Measurements from ENCODE around the gene FNBP1.
"Not testable (repeated sequence)": the region's sequence is repeated elsewhere in the genome, so short reads cannot be mapped to it uniquely, and the experiment has no call there.

The FNBP1 gene

GRCh38 chr9:129989740-129990139 is 53.2 kb downstream of the FNBP1 start:
- no peak for DNase-seq

- DNase-seq: no peak
These were observed 53.7 kb downstream of the FNBP1 start for GRCh38 chr9:129989362-129989708.

GRCh38 chr9:129988607-129989361 is 54.2 kb downstream of the FNBP1 start:
- DNase-seq: no peak

GRCh38 chr9:129987941-129988340 is 55.0 kb downstream of the FNBP1 start:
- DNase-seq: no peak

GRCh38 chr9:129987047-129987446 is 55.9 kb downstream of the FNBP1 start:
- no peak for DNase-seq

GRCh38 chr9:129984589-129984988 is 58.4 kb downstream of the FNBP1 start:
- DNase-seq: not testable (repeated sequence)

- no peak for DNase-seq
These were observed 59.1 kb downstream of the FNBP1 start for GRCh38 chr9:129983891-129984290.

GRCh38 chr9:129981180-129981907 is 61.6 kb downstream of the FNBP1 start:
- no peak for DNase-seq

GRCh38 chr9:129980224-129980623 is 62.8 kb downstream of the FNBP1 start:
- DNase-seq: not testable (repeated sequence)

- no peak for DNase-seq
These were observed 63.8 kb downstream of the FNBP1 start for GRCh38 chr9:129979071-129979745.

GRCh38 chr9:129972816-129973215 is 70.2 kb downstream of the FNBP1 start:
- DNase-seq: no peak

GRCh38 chr9:129968690-129969485 is 74.1 kb downstream of the FNBP1 start:
- no peak for DNase-seq

- no peak for DNase-seq
These were observed 77.9 kb downstream of the FNBP1 start for GRCh38 chr9:129964901-129965734.

- peak in 2 of 4 experiments; percentile 16 to 39 for DNase-seq
These were observed 79.9 kb downstream of the FNBP1 start for GRCh38 chr9:129962889-129963703.

- DNase-seq: no peak
These were observed 80.5 kb downstream of the FNBP1 start for GRCh38 chr9:129962451-129962864.

GRCh38 chr9:129958796-129959195 is 84.2 kb downstream of the FNBP1 start:
- no peak for DNase-seq

- DNase-seq: no peak
These were observed 88.0 kb downstream of the FNBP1 start for GRCh38 chr9:129954868-129955550.

GRCh38 chr9:129953736-129954135 is 89.3 kb downstream of the FNBP1 start:
- no peak for DNase-seq

GRCh38 chr9:129952337-129952736 is 90.7 kb downstream of the FNBP1 start:
- DNase-seq: no peak

- no peak for DNase-seq
These were observed 93.2 kb downstream of the FNBP1 start for GRCh38 chr9:129949821-129950220.

Measured in activated CD4-positive, CD25-positive, alpha-beta regulatory T cell (primary cell).